Left colon (tissue), 2 donors: ENCODE measurements around the gene TRIM63. TPM values are rescaled to one million over a fixed set of nuclear protein-coding genes. Genes with fewer than 3 reads are reported as not detected.

Source experiments
- ATAC-seq: fragments of 200-7000 bp; cut with Tn5 transposase; one replicate; pipeline ENCODE4 v1.9.1; 2020; ENCODE audit warnings: mild to moderate bottlenecking, moderate library complexity
- DNase-seq, 2 donors: peaks; one replicate each; pipeline ENCODE4 v3.0.0-alpha.2; 2020
- intact Hi-C, 2 donors: fragments of 100-400 bp; cut with DNase I in 1 of 2; cut with micrococcal nuclease in 1 of 2; formaldehyde crosslinking; loops; one replicate each; pipeline versions ENCODE4 v1.11.2 to v1.14.0; 2022; cut with DNase I, micrococcal nuclease
- total RNA-seq, 2 donors: library from RNA; stranded (reverse); fragmentation: NEBNext Ultra II Directional; extraction: Animal tissue kit (Norgen Biotek cat#: 25700); gene quantifications; one replicate each; pipeline ENCODE4 v1.2.1, GENCODE V29; 2021
- donor health status: DM: no; HTN: no; CAD: no.
- donor health status: DM: yes; HTN: yes; CAD: no.

The TRIM63 gene
- total RNA-seq, 2 donors from 2014 or later, result 0.15 to 0.25 TPM

- no peak for DNase-seq
- no peak for ATAC-seq
- intact Hi-C loops, result no loop called here
Observed at GRCh38 chr1:26027716-26028489, 39.5 kb downstream of the TRIM63 start.

- intact Hi-C loops, result no loop called here
- no peak for ATAC-seq
- DNase-seq, result no peak
Observed at GRCh38 chr1:26025517-26025916, 41.9 kb downstream of the TRIM63 start.

GRCh38 chr1:26025060-26025459 is 42.4 kb downstream of the TRIM63 start:
- intact Hi-C loops, result no loop called here

GRCh38 chr1:26023826-26024225 is 43.6 kb downstream of the TRIM63 start:
- DNase-seq (no peak), ATAC-seq (no peak)
- intact Hi-C loops, result no loop called here

More at GRCh38 chr1:26025060-26025459, 42.4 kb downstream of the TRIM63 start:
- ATAC-seq (no peak), DNase-seq (no peak)

- intact Hi-C loops, result no loop called here
- ATAC-seq, result no peak
- DNase-seq, result no peak
Observed at GRCh38 chr1:26023009-26023408, 44.4 kb downstream of the TRIM63 start.

- intact Hi-C loops, result no loop called here
- DNase-seq (no peak), ATAC-seq (no peak)
Observed at GRCh38 chr1:26022404-26022779, 45.0 kb downstream of the TRIM63 start.

- DNase-seq (no peak), ATAC-seq (no peak)
- intact Hi-C loops, result no loop called here
Observed at GRCh38 chr1:26021647-26022403, 45.6 kb downstream of the TRIM63 start, which contains the start of gene EXTL1. Gene EXTL1, plus strand, starts transcription at chr1:26021775. Its CDS starts 872 bp downstream, at chr1:26022647.

GRCh38 chr1:26020941-26021646 is 46.3 kb downstream of the TRIM63 start:
- intact Hi-C loops, result no loop called here
- DNase-seq (no peak), ATAC-seq (no peak)

GRCh38 chr1:26020330-26020768 is 47.1 kb downstream of the TRIM63 start:
- intact Hi-C loops, result no loop called here
- ATAC-seq (no peak), DNase-seq (no peak)

GRCh38 chr1:26019641-26020315 is 47.7 kb downstream of the TRIM63 start:
- DNase-seq (no peak), ATAC-seq (no peak)
- intact Hi-C loops, result no loop called here

- DNase-seq (no peak), ATAC-seq (no peak)
- intact Hi-C loops, result no loop called here
Observed at GRCh38 chr1:26017606-26018005, 49.8 kb downstream of the TRIM63 start.

- intact Hi-C loops, result no loop called here
- no peak for ATAC-seq
- DNase-seq, result no peak
Observed at GRCh38 chr1:26016953-26017545, 50.4 kb downstream of the TRIM63 start.

- intact Hi-C loops, result no loop called here
- ATAC-seq (no peak), DNase-seq (no peak)
Observed at GRCh38 chr1:26016258-26016952, 51.0 kb downstream of the TRIM63 start.

- intact Hi-C loops, result no loop called here
- DNase-seq, result peak in 1 of 2 donors; percentile 21
- ATAC-seq, result no peak
Observed at GRCh38 chr1:26015358-26015757, 52.1 kb downstream of the TRIM63 start.

GRCh38 chr1:26014179-26014578 is 53.3 kb downstream of the TRIM63 start:
- intact Hi-C loops, result no loop called here
- no peak for DNase-seq
- ATAC-seq, result no peak

- peak; percentile 53 for ATAC-seq
- no peak for DNase-seq
- intact Hi-C loops, result no loop called here
Observed at GRCh38 chr1:26012864-26013263, 54.6 kb downstream of the TRIM63 start.

- DNase-seq, result no peak
- ATAC-seq, result peak; percentile 28
- intact Hi-C loops, result no loop called here
Observed at GRCh38 chr1:26010825-26011224, 56.6 kb downstream of the TRIM63 start.

- no peak for ATAC-seq
Observed at GRCh38 chr1:26009796-26010447, 57.5 kb downstream of the TRIM63 start.

More at GRCh38 chr1:26009796-26010447, 57.5 kb downstream of the TRIM63 start:
- intact Hi-C loops, result no loop called here
- DNase-seq, result no peak
